T-helper 17 cell (primary cell): ENCODE measurements around the gene PRKCE. TPM values are rescaled to one million over a fixed set of nuclear protein-coding genes. Genes with fewer than 3 reads are reported as not detected.
A peak's percentile ranks its signal among the peaks of the same experiment; 100 is the strongest.

Experiments used
- ATAC-seq: fragments of 150-1000 bp; cut with Tn5 transposase; 2 replicates; pipeline ENCODE4 v1.10.0; 2021; ENCODE audit warnings: mild to moderate bottlenecking, moderate library complexity
- DNase-seq, 3 donors: peaks; one replicate each; pipeline versions ENCODE4 v3.0.0 to v3.0.0-alpha.2; 2020 to 2021
- H3K9me3 ChIP-seq: one replicate; pipeline ENCODE4 v1.7.0; 2013; ENCODE audit warnings: low read length, mild to moderate bottlenecking; ENCODE audit not compliant: control insufficient read depth, poor library complexity, severe bottlenecking
- H3K27ac Mint-ChIP-seq: one replicate; pipeline ENCODE4 v1.8.0; 2022; ENCODE audit warnings: mild to moderate bottlenecking, moderate library complexity, mixed read lengths
- H3K27me3 Mint-ChIP-seq: one replicate; pipeline ENCODE4 v1.8.0; 2022; ENCODE audit warnings: mixed read lengths
- H3K36me3 Mint-ChIP-seq: one replicate; pipeline ENCODE4 v1.8.0; 2022; ENCODE audit warnings: low read depth, mixed read lengths
- H3K4me1 Mint-ChIP-seq: one replicate; pipeline ENCODE4 v1.8.0; 2022; ENCODE audit warnings: mild to moderate bottlenecking, mixed read lengths
- H3K4me3 Mint-ChIP-seq: one replicate; pipeline ENCODE4 v1.8.0; 2022; ENCODE audit warnings: mild to moderate bottlenecking, moderate library complexity, mixed read lengths
- total RNA-seq, 4 donors: library from RNA in 2 of 4; stranded (reverse) in 2 of 4; gene quantifications; one replicate each; pipeline ENCODE4 v1.2.3 and lab custom pipeline; 2022 to 2026

The PRKCE gene
- total RNA-seq, 2 donors from 2014 or later: 17.6 to 23.7 TPM

- no peak overlapping the region for H3K4me3 Mint-ChIP-seq
- H3K36me3 Mint-ChIP-seq: peaks cover 3% of the 10 kb centered on the region
- H3K9me3 ChIP-seq: no peaks in the 10 kb centered on the region
- peak overlapping the region; percentile 45 for H3K27ac Mint-ChIP-seq
- H3K27me3 Mint-ChIP-seq: no peaks in the 10 kb centered on the region
- peak in 2 of 3 donors; percentile 14 to 18 for DNase-seq
- peaks cover 14% of the 10 kb centered on the region for H3K4me1 Mint-ChIP-seq
- ATAC-seq: peak; percentile 93
Observed at GRCh38 chr2:46179037-46179621, 527.7 kb downstream of the PRKCE start.

- ATAC-seq (no peak), DNase-seq (no peak)
- no peak overlapping the region for H3K4me3 Mint-ChIP-seq
- no peaks in the 10 kb centered on the region for H3K27me3 Mint-ChIP-seq
- H3K4me1 Mint-ChIP-seq: peaks cover 14% of the 10 kb centered on the region
- H3K9me3 ChIP-seq: no peaks in the 10 kb centered on the region
- H3K27ac Mint-ChIP-seq: no peak overlapping the region
- H3K36me3 Mint-ChIP-seq: peaks cover 6% of the 10 kb centered on the region
Observed at GRCh38 chr2:46180189-46180588, 528.7 kb downstream of the PRKCE start.

GRCh38 chr2:46181306-46181705 is 529.8 kb downstream of the PRKCE start:
- DNase-seq (no peak), ATAC-seq (no peak)
- H3K9me3 ChIP-seq: no peaks in the 10 kb centered on the region
- Mint-ChIP-seq H3K27ac (no peak overlapping the region), H3K27me3 (no peaks in the 10 kb centered on the region), H3K4me1 (peaks cover 14% of the 10 kb centered on the region), H3K36me3 (peaks cover 6% of the 10 kb centered on the region), H3K4me3 (no peak overlapping the region)

GRCh38 chr2:46181789-46182530 is 530.5 kb downstream of the PRKCE start:
- no peak for ATAC-seq
- DNase-seq: no peak
- no peaks in the 10 kb centered on the region for H3K9me3 ChIP-seq
- peaks cover 6% of the 10 kb centered on the region for H3K36me3 Mint-ChIP-seq
- peaks cover 16% of the 10 kb centered on the region for H3K4me1 Mint-ChIP-seq
- H3K27me3 Mint-ChIP-seq: no peaks in the 10 kb centered on the region
- no peak overlapping the region for H3K27ac Mint-ChIP-seq
- H3K4me3 Mint-ChIP-seq: no peak overlapping the region

GRCh38 chr2:46183426-46183825 is 532.0 kb downstream of the PRKCE start:
- Mint-ChIP-seq H3K27me3 (no peaks in the 10 kb centered on the region), H3K4me1 (peaks cover 20% of the 10 kb centered on the region), H3K36me3 (peaks cover 6% of the 10 kb centered on the region), H3K4me3 (no peak overlapping the region), H3K27ac (no peak overlapping the region)
- no peaks in the 10 kb centered on the region for H3K9me3 ChIP-seq
- ATAC-seq (no peak), DNase-seq (no peak)

- no peak for DNase-seq
Observed at GRCh38 chr2:46184794-46185583, 533.5 kb downstream of the PRKCE start.

GRCh38 chr2:46187112-46187618 is 535.7 kb downstream of the PRKCE start:
- DNase-seq: no peak
- H3K27me3 Mint-ChIP-seq: no peaks in the 10 kb centered on the region
- peak overlapping the region; percentile 76 for H3K27ac Mint-ChIP-seq
- no peak for ATAC-seq
- H3K4me1 Mint-ChIP-seq: peaks cover 10% of the 10 kb centered on the region
- peak overlapping the region; percentile 33 for H3K4me3 Mint-ChIP-seq
- peaks cover 5% of the 10 kb centered on the region for H3K36me3 Mint-ChIP-seq
- H3K9me3 ChIP-seq: no peaks in the 10 kb centered on the region

More at GRCh38 chr2:46184794-46185583, 533.5 kb downstream of the PRKCE start:
- Mint-ChIP-seq H3K27ac (peak overlapping the region; percentile 54), H3K36me3 (peaks cover 7% of the 10 kb centered on the region), H3K4me3 (no peak overlapping the region), H3K4me1 (peaks cover 10% of the 10 kb centered on the region), H3K27me3 (no peaks in the 10 kb centered on the region)
- ATAC-seq: no peak
- no peaks in the 10 kb centered on the region for H3K9me3 ChIP-seq

GRCh38 chr2:46188041-46188716 is 536.7 kb downstream of the PRKCE start:
- no peak for DNase-seq
- H3K9me3 ChIP-seq: no peaks in the 10 kb centered on the region
- Mint-ChIP-seq H3K36me3 (peaks cover 5% of the 10 kb centered on the region), H3K27ac (no peak overlapping the region), H3K4me3 (peak overlapping the region; percentile 44), H3K27me3 (no peaks in the 10 kb centered on the region), H3K4me1 (peaks cover 6% of the 10 kb centered on the region)
- no peak for ATAC-seq

GRCh38 chr2:46193356-46193755 is 541.9 kb downstream of the PRKCE start:
- DNase-seq (no peak), ATAC-seq (no peak)
- no peaks in the 10 kb centered on the region for H3K9me3 ChIP-seq
- H3K36me3 Mint-ChIP-seq: peaks cover 3% of the 10 kb centered on the region
- no peak overlapping the region for H3K4me3 Mint-ChIP-seq
- H3K27ac Mint-ChIP-seq: no peak overlapping the region
- peaks cover 4% of the 10 kb centered on the region for H3K4me1 Mint-ChIP-seq
- H3K27me3 Mint-ChIP-seq: no peaks in the 10 kb centered on the region

- no peaks in the 10 kb centered on the region for H3K9me3 ChIP-seq
- Mint-ChIP-seq H3K27ac (no peak overlapping the region), H3K36me3 (peaks cover 3% of the 10 kb centered on the region), H3K4me3 (no peak overlapping the region), H3K4me1 (peaks cover 4% of the 10 kb centered on the region), H3K27me3 (no peaks in the 10 kb centered on the region)
- DNase-seq (no peak), ATAC-seq (no peak)
Observed at GRCh38 chr2:46193855-46194254, 542.4 kb downstream of the PRKCE start.

- Mint-ChIP-seq H3K36me3 (no peaks in the 10 kb centered on the region), H3K4me1 (peaks cover 5% of the 10 kb centered on the region), H3K27me3 (no peaks in the 10 kb centered on the region), H3K4me3 (no peak overlapping the region), H3K27ac (no peak overlapping the region)
- DNase-seq (no peak), ATAC-seq (no peak)
- H3K9me3 ChIP-seq: no peaks in the 10 kb centered on the region
Observed at GRCh38 chr2:46194856-46195255, 543.4 kb downstream of the PRKCE start.

GRCh38 chr2:46195819-46196218 is 544.3 kb downstream of the PRKCE start:
- no peaks in the 10 kb centered on the region for H3K9me3 ChIP-seq
- Mint-ChIP-seq H3K27ac (no peak overlapping the region), H3K36me3 (no peaks in the 10 kb centered on the region), H3K4me1 (peaks cover 9% of the 10 kb centered on the region), H3K4me3 (no peak overlapping the region), H3K27me3 (no peaks in the 10 kb centered on the region)
- no peak for DNase-seq
- no peak for ATAC-seq
